Adipocyte (in vitro differentiated cells): ENCODE measurements around the gene RNF144A.
A peak's percentile ranks its signal among the peaks of the same experiment; 100 is the strongest.

Experiments
- DNase-seq: peaks from one replicate; pipeline ENCODE4 v3.0.0-alpha.2; 2015; ENCODE audit warnings: low read depth
- H3K27me3 ChIP-seq: replicated peaks from 2 replicates; pipeline ENCODE4 v1.7.0; 2013; ENCODE audit warnings: mild to moderate bottlenecking, low read length, moderate library complexity; ENCODE audit not compliant: control insufficient read depth, insufficient read depth
- H3K36me3 ChIP-seq: 2 replicates; pipeline ENCODE4 v1.7.0; 2013; ENCODE audit warnings: low read length, mild to moderate bottlenecking, moderate library complexity; ENCODE audit not compliant: control insufficient read depth, insufficient read depth, severe bottlenecking
- H3K4me1 ChIP-seq: 2 replicates; pipeline ENCODE4 v1.7.0; 2013; ENCODE audit warnings: mild to moderate bottlenecking, low read length, moderate library complexity; ENCODE audit not compliant: control insufficient read depth, insufficient read depth
- H3K4me3 ChIP-seq: 2 replicates; pipeline ENCODE4 v1.7.0; 2013; ENCODE audit warnings: mild to moderate bottlenecking, low read length, moderate library complexity
- H3K9ac ChIP-seq: 2 replicates; pipeline ENCODE4 v1.7.0; 2013; ENCODE audit warnings: mild to moderate bottlenecking, low read length, moderate library complexity
- H3K9me3 ChIP-seq: 2 replicates; pipeline ENCODE4 v1.7.0; 2013; ENCODE audit warnings: mild to moderate bottlenecking, low read length, moderate library complexity; ENCODE audit not compliant: control insufficient read depth

Gene RNF144A

DNA sequence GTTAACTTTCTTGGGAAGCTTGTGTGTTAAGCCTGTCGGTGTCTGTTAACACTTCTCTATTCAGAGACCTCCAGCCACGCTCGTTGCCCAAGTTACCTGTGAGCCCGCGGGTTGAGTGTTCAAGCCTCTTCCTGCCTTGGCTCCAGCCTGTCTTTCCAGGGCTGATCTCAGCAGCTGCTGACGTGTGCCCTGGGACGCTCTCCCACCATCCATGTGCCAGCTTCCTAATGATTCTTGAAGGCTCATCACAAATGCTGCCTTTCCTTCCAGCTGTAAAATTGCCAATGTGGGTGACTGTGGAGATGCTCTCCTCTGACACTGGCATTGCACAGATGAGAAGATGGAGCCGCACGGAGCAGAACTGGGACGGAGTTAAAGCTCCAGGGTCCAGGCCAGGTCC, 6.1 kb downstream of the RNF144A start:
- no peak for DNase-seq
- Histone ChIP-seq H3K9me3 (no peaks in the 10 kb centered on the region), H3K4me3 (no peak overlapping the region), H3K4me1 (peaks cover 9% of the 10 kb centered on the region), H3K9ac (no peak overlapping the region), H3K27me3 (no peaks in the 10 kb centered on the region), H3K36me3 (no peaks in the 10 kb centered on the region)

GRCh38 chr2:6924101-6924923, 7.1 kb downstream of the RNF144A start:
- H3K27me3 ChIP-seq, result no peaks in the 10 kb centered on the region
- H3K4me1 ChIP-seq, result peaks cover 9% of the 10 kb centered on the region
- no peaks in the 10 kb centered on the region for H3K9me3 ChIP-seq
- no peaks in the 10 kb centered on the region for H3K36me3 ChIP-seq
- H3K4me3 ChIP-seq, result no peak overlapping the region
- no peak for DNase-seq
- H3K9ac ChIP-seq, result no peak overlapping the region

- Histone ChIP-seq H3K27me3 (no peaks in the 10 kb centered on the region), H3K9ac (no peak overlapping the region), H3K4me3 (no peak overlapping the region), H3K9me3 (no peaks in the 10 kb centered on the region), H3K4me1 (peaks cover 9% of the 10 kb centered on the region), H3K36me3 (no peaks in the 10 kb centered on the region)
- DNase-seq, result no peak
These were observed 7.8 kb downstream of the RNF144A start for GRCh38 chr2:6924924-6925409.

DNA sequence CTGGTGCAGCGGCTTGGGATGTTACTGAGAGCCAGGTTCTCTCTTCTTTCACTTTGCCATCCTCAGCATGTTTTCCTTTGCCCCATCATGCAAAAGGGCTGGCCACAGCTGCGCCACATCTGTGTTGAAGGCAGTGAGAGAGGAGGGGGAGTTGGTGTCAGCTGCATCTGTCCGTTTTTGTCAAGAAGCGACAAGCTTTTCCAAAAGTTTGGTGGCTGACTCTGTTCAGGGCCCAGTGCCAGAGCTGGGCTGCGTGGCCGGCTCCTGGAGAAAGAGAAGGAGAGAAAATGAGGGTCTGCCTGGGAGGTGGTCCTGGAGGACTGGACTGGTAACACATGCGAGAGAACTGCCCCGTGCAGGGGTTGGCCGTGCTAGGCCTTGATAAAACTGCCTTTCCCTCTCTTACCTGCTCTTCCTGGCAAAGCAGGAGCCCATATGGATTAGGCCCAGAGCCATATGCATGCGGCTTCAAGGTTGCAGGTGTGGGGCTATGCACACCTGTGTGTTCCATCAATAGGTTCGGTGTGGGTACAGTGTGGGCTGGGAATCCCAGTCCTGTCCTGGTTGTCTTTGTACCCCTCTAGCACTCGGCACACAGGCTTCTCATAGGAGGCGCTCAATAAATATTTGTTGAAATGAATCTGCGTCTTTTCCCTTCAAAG, 9.0 kb downstream of the RNF144A start:
- Histone ChIP-seq H3K4me3 (no peak overlapping the region), H3K9ac (no peak overlapping the region), H3K9me3 (no peaks in the 10 kb centered on the region), H3K27me3 (no peaks in the 10 kb centered on the region), H3K36me3 (no peaks in the 10 kb centered on the region), H3K4me1 (peaks cover 9% of the 10 kb centered on the region)
- DNase-seq, result no peak

GRCh38 chr2:6927186-6927585, 10.0 kb downstream of the RNF144A start:
- Histone ChIP-seq H3K9ac (no peak overlapping the region), H3K9me3 (no peaks in the 10 kb centered on the region), H3K27me3 (no peaks in the 10 kb centered on the region), H3K4me3 (no peak overlapping the region), H3K4me1 (peaks cover 9% of the 10 kb centered on the region), H3K36me3 (no peaks in the 10 kb centered on the region)
- DNase-seq, result no peak

- H3K27me3 ChIP-seq, result no peaks in the 10 kb centered on the region
- H3K4me1 ChIP-seq, result peaks cover 9% of the 10 kb centered on the region
- no peak for DNase-seq
- no peak overlapping the region for H3K4me3 ChIP-seq
- no peaks in the 10 kb centered on the region for H3K9me3 ChIP-seq
- no peaks in the 10 kb centered on the region for H3K36me3 ChIP-seq
- no peak overlapping the region for H3K9ac ChIP-seq
These were observed 10.5 kb downstream of the RNF144A start for GRCh38 chr2:6927753-6928152.

GRCh38 chr2:6928452-6928851, 11.2 kb downstream of the RNF144A start:
- H3K9ac ChIP-seq, result no peak overlapping the region
- no peak for DNase-seq
- H3K27me3 ChIP-seq, result no peaks in the 10 kb centered on the region
- no peaks in the 10 kb centered on the region for H3K9me3 ChIP-seq
- no peaks in the 10 kb centered on the region for H3K36me3 ChIP-seq
- H3K4me1 ChIP-seq, result peaks cover 9% of the 10 kb centered on the region
- no peak overlapping the region for H3K4me3 ChIP-seq

DNA sequence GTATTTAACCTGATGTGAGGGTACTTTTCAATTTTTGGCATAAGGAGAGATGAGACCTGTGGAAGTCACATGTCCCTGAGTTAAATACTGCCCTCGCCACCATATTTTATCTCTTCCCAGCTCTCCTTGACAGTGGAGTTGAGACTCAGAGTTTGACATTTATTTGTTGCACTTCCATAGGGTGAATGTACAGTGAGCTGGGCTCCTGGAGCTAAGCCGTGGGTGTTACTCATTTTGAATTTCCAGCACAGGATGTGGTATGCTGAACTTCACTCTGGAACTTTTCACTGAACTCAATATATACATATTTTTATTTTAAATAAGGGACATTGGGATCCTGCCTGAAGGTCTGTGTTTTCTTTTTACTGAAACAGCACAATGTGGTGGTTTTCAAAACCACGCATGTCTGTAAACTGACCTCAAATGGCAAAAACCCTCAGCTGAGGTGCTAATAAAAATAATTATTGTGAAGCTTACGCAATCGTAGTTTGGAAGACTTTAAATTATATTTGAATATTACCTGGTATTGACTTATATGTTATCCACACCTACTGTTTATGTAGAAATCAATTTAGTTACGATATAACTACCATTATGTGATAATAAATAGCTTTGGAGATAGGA, 12.1 kb downstream of the RNF144A start:
- Histone ChIP-seq H3K9me3 (no peaks in the 10 kb centered on the region), H3K4me3 (no peak overlapping the region), H3K4me1 (peaks cover 9% of the 10 kb centered on the region), H3K36me3 (no peaks in the 10 kb centered on the region), H3K9ac (no peak overlapping the region), H3K27me3 (no peaks in the 10 kb centered on the region)
- DNase-seq, result peak; percentile 29

- no peak overlapping the region for H3K9ac ChIP-seq
- H3K36me3 ChIP-seq, result no peaks in the 10 kb centered on the region
- H3K9me3 ChIP-seq, result no peaks in the 10 kb centered on the region
- peaks cover 9% of the 10 kb centered on the region for H3K4me1 ChIP-seq
- DNase-seq, result no peak
- H3K27me3 ChIP-seq, result no peaks in the 10 kb centered on the region
- no peak overlapping the region for H3K4me3 ChIP-seq
These were observed 13.9 kb downstream of the RNF144A start for GRCh38 chr2:6930923-6931647.

DNA sequence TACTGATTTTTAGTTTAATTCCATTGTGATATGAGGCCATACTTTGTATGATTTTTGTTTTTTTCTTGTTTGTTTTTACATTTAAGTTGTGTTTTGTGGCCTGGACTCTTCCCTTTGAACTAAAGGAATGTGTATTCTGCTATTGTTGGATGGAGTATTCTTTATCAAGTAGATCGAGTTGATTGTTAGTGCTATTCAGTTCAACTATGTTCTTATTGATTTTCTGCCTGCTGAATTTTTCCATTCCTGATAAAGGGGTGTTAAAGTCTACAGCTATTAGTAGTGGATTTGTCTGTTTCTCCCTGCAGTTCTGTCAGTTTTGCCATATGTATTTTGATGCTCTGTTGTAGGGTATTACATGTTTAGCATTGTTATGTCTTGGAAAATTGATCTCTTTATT, 14.5 kb downstream of the RNF144A start:
- DNase-seq, result no peak

DNA sequence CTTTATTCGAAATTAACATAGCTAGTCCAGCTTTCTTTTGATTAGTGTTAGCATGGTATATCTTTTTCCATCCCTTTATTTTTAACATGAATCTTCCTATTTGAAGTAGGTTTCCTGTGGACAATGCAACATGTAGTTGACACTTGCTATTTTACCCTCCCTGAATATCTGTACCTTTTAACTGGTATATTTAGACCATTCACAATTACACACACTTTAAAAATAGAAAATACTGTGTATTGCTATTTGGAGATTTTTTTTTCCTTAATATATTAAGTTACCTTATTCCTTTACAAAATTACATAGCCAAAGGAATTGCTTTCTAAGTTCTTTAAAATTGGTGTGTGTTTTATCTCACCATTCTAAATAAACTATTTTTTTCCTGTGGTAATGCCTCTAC, 15.0 kb downstream of the RNF144A start:
- DNase-seq, result no peak
- Histone ChIP-seq H3K36me3 (no peaks in the 10 kb centered on the region), H3K4me1 (peaks cover 3% of the 10 kb centered on the region), H3K4me3 (no peak overlapping the region), H3K9me3 (no peaks in the 10 kb centered on the region), H3K9ac (no peak overlapping the region), H3K27me3 (no peaks in the 10 kb centered on the region)

More for the DNA sequence above, 14.5 kb downstream of the RNF144A start:
- H3K4me3 ChIP-seq, result no peak overlapping the region
- no peaks in the 10 kb centered on the region for H3K9me3 ChIP-seq
- no peaks in the 10 kb centered on the region for H3K27me3 ChIP-seq
- H3K36me3 ChIP-seq, result no peaks in the 10 kb centered on the region
- H3K4me1 ChIP-seq, result peaks cover 7% of the 10 kb centered on the region
- H3K9ac ChIP-seq, result no peak overlapping the region
